ENCODE data around the gene GAS5.

GRCh38 chr1:173876732-173877131 is 8.9 kb upstream of the GAS5 start:
- TF ChIP-seq POLR2A (IDR thresholded peaks at IDR 0.05) (no peak), CTCF (IDR thresholded peaks at IDR 0.05 in 4 of 5, conservative IDR thresholded peaks at IDR 0.05 in 1 of 5) (no peak)

Data from gastrocnemius medialis (tissue), 4 donors.